HG03442 (cell line): ENCODE measurements around the gene PLCXD1.
A peak's percentile ranks its signal among the peaks of the same experiment; 100 is the strongest.
"Not testable (repeated sequence)": the region's sequence is repeated elsewhere in the genome, so short reads cannot be mapped to it uniquely, and the experiment has no call there.

Experiments used
- ATAC-seq: cut with Tn5 transposase; IDR thresholded peaks from one replicate; pipeline ENCODE4 v1.9.1; 2021; ENCODE audit warnings: mild to moderate bottlenecking, moderate library complexity; ENCODE audit not compliant: unreplicated experiment

Gene PLCXD1

GRCh38 chrX:316351-317325 is 35.5 kb downstream of the PLCXD1 start:
- ATAC-seq, result no peak

- no peak for ATAC-seq
Measured at GRCh38 chrX:317424-318067, 36.4 kb downstream of the PLCXD1 start.

GRCh38 chrX:318068-318738 is 37.0 kb downstream of the PLCXD1 start:
- ATAC-seq, result peak; percentile 45

GRCh38 chrX:318739-319578 is 37.8 kb downstream of the PLCXD1 start, which contains the start of gene GTPBP6:
Gene GTPBP6 (minus strand): TSS chrX:318796. CDS start chrX:318787, 9 bp downstream.
- ATAC-seq, result peak; percentile 81

DNA sequence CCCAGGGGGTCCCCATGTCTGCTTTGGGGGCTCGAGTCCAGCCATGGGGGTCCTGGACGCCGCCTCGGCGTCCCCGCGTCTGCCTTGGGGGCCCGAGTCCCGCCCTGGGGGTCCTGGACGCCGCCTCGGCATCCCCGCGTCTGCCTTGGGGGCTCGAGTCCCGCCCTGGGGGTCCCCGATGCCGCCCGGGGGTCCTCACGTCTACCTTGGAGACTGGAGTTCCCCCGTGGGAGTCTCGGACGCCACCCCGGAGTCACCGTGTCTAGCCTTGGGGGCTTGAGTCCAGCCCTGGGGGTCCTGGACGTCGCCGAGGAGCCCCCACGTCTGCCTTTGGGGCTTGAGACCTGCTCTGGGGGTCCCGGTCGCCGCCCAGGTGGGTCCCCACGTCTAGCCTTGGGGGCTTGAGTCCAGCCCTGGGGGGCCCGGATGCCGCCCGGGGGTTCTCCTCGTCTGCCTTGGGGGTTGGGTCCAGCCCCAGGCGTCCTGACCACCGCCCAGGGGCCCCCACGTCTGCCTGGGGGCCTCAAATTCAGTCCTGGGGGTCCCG is 38.5 kb downstream of the PLCXD1 start:
- no peak for ATAC-seq

GRCh38 chrX:320126-320783 is 39.1 kb downstream of the PLCXD1 start:
- ATAC-seq, result no peak

DNA sequence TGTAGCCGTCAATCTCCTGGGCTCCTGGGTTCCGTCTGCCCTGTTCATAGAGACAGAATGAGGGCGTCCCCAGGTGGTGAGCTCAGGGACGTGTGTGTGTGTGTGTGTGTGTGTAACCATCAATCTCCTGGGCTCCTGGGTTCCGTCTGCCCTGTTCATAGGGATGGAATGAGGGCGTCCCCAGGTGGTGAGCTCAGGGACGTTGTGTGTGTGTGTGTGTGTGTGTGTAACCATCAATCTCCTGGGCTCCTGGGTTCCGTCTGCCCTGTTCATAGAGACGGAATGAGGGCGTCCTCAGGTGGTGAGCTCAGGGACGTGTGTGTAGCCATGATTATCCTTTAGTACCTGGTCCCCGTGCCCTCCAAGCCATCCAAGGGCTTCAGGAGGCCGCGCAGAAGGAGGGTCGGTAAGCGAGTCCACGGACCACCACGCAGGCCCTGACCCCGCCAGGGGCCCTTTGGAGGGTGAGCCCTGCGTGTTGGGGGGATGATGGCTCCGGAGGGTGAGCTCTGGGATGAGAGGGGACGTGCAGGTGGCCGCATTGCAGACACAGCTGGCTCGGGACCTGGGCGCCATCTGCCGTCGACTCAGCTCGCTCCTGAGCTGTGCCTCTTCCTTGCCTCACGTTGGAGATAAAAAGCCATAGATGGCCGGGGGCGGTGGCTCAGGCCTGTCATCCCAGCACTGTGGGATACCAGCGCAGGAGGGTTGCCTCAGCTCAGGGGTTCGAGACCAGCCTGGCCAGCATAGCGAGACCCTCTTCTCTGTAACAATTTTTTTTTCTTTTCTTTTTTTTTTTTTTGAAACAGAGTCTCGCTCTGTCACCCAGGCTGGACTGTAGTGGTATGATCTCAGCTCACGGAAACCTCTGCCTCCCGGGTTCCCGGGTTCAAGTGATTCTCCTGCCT is 42.8 kb downstream of the PLCXD1 start:
- peak; percentile 27 for ATAC-seq

DNA sequence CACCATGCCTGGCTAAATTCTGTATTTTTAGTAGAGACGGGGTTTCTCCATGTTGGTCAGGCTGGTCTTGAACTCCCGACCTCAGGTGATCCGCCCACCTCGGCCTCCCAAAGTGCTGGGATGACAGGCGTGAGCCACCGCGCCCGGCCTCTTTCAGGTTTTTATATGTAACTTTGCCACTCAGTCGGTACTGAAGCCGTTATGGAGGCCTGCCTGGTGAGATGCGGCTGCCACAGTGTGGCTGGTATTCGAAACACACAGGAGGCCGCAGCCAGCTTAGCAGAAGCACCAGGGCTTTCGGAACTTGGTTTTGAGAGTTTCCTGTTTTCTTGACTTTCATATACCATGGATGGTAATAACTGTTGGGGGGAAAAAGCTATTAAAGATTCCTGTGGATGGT is 43.5 kb downstream of the PLCXD1 start:
- not testable (repeated sequence) for ATAC-seq

DNA sequence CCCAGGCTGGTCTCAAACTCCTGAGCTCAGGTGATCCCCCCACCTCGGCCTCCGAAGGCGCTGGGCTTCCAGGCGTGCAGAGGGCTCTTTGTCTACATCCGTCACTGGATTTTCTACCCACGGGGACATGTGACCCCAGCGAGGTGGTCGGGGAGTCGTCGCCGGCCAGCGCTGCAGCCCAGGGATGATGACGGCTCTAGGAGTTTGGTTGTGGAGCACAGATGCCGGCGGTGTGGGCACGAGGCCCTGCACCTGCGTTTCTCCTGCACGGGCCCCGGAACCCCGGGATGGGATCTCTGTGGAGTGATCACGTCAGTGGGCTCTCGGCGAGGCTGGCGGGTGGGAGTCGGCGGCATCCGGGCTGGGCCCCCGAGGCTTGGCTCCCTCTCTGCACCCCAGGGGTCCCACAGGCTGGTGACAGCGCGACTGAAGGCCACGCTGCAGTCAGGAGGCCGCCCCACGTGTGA is 46.5 kb downstream of the PLCXD1 start:
- ATAC-seq, result no peak

GRCh38 chrX:329291-329910 is 48.2 kb downstream of the PLCXD1 start:
- no peak for ATAC-seq

DNA sequence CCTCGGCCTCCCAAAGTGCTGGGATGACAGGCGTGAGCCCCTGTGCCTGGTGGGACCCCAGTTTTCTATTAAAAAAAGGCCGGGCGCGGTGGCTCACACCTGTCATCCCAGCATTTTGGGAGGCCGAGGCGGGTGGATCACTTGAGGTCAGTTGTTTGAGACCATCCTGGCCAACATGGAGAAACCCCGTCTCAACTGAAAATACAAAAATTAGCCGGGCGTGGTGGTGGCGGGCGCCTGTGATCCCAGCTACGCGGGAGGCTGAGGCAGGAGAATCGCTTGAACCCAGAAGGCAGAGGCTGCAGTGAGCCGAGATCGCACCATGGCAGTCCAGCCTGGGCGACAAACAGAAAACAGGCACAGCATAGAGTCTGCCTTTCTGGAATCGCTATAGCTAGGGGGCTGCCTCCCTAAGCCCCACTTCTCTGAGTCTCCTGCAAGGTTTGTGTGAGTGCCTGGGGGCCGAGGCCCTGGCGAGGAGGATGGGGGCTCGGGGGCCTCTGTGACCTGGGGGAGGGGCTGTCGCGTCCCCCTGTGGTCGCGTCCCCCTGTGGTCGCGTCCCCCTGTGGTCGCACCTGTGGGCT is 49.1 kb downstream of the PLCXD1 start:
- not testable (repeated sequence) for ATAC-seq

GRCh38 chrX:330726-331150 is 49.6 kb downstream of the PLCXD1 start:
- no peak for ATAC-seq

DNA sequence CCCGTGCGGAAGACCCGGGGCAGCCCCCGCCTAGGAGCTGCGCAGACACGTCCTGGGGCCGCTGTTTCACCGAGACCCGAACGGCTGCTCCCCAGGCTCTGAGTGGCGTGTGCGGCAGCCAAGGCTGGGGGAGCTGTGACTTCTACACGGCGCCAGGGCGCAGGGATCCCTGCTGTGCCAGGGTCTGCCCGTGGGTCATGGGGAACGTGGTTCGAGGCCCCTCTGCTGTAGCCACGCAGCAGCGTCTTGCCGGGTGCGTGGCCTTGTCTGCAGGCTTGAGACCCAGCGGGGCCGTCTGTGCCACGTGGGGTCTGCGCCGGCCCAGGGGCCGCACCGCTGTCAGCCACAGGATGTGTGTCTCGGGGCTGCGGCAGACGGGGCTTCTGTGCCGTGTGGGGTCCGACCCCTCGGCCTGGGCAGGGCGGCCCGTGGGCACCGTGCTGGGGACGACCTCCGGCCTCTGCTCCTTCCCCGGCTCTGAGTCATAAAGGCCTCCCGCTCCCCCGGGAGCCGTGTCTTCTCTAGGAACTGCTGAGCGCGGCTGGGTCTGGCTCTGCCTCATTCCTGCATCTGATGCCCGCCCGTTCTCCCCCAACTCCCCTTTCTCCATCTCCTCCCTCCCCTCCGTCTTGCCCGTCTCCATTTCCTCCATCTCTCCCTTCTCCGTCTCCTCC is 50.1 kb downstream of the PLCXD1 start:
- no peak for ATAC-seq

GRCh38 chrX:331825-332495 is 50.8 kb downstream of the PLCXD1 start:
- no peak for ATAC-seq

- no peak for ATAC-seq
Measured at GRCh38 chrX:332496-332860, 51.3 kb downstream of the PLCXD1 start.

GRCh38 chrX:332916-333610 is 51.9 kb downstream of the PLCXD1 start:
- no peak for ATAC-seq
